NCI-H2029 (cell line): ENCODE measurements around the gene SNCAIP.

Experiments
- DNase-seq: peaks from one replicate; lab custom pipeline; 2025; lab: John Stamatoyannopoulos, UW

Gene SNCAIP

GRCh38 chr5:122426301-122426700 is 114.3 kb downstream of the SNCAIP start:
- DNase-seq: no peak

DNA sequence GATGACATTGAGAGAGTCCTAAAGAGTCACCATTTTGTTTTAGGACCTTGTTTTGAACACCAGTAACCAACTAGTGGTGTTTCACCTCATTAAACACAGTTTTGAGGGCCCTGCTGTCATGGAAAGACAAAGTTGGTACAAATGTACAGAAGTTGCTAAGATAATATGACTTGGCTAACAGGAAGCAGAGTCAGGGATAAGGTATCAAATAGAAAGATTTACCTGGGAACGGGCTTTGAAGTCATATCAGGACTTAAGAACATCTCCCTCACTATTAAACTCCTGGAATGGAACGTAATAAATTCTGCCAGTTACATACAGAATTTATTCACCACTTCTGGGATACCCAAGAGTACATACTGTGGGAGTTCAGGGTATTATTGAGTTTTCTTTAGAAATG is 115.6 kb downstream of the SNCAIP start:
- DNase-seq: no peak

GRCh38 chr5:122429545-122430318 is 117.7 kb downstream of the SNCAIP start:
- no peak for DNase-seq

- DNase-seq: no peak
Observed at GRCh38 chr5:122430319-122430586, 118.2 kb downstream of the SNCAIP start.

GRCh38 chr5:122431298-122431697 is 119.3 kb downstream of the SNCAIP start:
- DNase-seq: no peak

- no peak for DNase-seq
Observed at GRCh38 chr5:122434205-122434970, 122.4 kb downstream of the SNCAIP start.

DNA sequence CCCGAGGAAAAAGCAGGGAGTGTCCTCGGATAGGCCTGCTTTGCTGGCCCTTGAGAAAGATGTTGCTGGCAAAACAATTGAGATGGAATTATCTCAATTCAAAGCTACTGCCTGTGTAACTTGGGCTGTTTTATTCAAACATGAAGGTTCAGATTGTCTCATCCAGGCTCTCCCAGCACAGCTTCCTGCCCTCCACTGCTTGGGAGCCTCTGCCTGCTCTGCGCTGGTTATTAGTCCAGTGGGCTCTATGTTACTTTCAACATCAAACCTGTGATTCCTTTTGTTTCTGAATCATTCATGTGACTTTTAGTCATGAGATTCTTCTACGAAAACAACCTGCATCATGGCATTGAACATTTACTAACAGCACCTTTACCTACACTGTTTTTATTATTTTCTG is 123.2 kb downstream of the SNCAIP start:
- DNase-seq: no peak

GRCh38 chr5:122435761-122436160 is 123.7 kb downstream of the SNCAIP start:
- no peak for DNase-seq

- DNase-seq: no peak
Observed at GRCh38 chr5:122436615-122437014, 124.6 kb downstream of the SNCAIP start.

DNA sequence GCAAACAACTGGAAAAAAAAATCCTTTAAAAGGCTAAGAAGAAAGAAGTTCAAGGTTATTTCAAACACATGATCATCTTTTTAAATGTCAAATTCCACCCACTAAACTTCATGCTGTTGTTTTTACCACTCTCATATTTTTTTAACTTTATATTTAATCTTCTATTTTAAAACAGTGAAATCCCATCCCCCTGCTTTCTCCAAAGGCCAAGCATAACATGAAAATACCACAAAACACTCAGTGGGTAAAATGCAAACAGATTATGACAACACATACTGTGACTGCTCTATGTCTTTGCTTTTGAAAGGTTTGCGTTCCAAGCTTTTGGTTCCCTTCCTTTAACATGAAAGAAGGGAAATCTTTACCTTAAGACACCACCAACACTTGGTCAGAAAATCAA is 127.6 kb downstream of the SNCAIP start:
- DNase-seq: no peak

- DNase-seq: no peak
Observed at GRCh38 chr5:122442938-122443337, 130.9 kb downstream of the SNCAIP start.

DNA sequence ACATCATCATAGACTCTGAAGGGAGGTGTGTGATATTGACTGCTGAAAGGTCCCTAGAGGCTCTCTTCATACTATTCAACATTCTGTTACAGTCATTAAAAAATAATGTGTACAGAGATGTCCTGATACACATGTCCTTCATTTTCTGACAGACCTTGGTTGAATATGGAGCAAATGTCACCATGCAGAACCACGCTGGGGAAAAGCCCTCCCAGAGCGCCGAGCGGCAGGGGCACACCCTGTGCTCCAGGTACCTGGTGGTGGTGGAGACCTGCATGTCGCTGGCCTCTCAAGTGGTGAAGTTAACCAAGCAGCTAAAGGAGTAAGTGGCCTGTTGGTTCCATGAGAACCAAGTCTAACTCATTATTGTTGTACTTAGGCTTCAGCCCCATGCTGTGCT is 132.4 kb downstream of the SNCAIP start:
- no peak for DNase-seq

DNA sequence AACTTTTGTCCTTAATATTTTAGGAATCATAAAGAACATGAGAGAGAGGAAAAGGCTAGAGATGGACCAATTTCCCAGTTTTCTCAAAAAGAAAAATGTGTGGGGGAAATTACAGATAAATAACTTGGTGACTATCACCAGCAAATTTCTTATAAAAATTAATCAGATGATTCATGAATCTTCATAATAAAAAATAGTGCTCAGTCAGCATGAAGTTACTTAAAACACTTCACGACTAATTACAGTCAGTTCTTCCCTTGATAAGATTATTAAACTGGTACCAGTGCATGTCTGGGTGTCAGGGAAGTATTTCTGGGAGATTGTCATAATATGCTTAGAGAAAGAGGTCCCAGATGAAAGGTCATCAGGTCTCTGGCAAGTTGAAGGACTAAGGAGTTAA is 133.0 kb downstream of the SNCAIP start:
- no peak for DNase-seq

- no peak for DNase-seq
Observed at GRCh38 chr5:122447072-122447471, 135.0 kb downstream of the SNCAIP start.

- DNase-seq: no peak
Observed at GRCh38 chr5:122447879-122448278, 135.8 kb downstream of the SNCAIP start.

GRCh38 chr5:122454541-122454940 is 142.5 kb downstream of the SNCAIP start:
- no peak for DNase-seq

DNA sequence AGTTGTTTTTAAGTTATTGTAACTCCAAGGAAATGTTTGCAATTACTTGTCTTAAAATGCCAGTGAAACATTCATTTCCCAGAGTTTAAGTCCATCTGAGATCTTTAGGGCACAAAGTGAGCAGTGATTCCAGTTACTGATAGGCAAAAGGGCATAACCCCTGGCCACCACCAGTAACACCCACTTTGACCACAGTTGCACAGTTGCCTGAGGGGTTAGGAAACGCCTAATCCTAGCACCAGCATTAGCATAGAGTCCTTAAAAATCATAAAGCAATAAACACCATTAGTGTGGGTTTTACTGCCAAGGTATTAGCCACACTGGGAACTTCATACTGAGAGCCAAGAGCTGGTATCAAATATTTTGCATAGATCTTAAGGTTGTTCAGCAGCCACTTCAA is 143.9 kb downstream of the SNCAIP start:
- DNase-seq: no peak

- DNase-seq: no peak
Observed at GRCh38 chr5:122457178-122457826, 145.3 kb downstream of the SNCAIP start.

DNA sequence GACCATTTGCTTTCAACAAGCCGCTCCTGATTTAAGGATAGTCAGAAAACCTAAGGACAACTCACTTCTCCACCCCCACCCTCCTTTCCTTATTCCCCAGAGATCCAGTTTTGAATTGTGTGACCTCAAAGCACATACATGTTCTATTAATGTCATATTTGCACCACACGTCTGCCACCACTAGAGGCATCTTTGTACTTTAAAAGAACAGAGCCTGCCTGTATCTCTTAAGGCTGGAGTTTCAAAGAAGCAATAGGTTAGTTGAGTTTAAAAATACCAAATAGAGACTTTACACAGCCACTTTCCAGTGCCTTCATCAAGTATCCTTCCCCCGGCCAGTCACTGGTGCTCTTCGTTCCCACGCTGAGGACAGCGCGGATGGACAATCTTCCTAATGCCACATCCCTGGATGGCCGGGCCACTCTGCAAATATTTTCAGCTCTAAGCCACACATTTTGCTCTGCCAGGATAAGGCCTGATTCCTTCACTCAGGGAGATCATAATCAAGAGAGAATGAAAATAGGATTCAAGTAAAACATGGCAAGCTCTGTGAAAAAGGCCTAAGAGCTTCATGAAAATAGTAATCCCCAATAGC is 146.3 kb downstream of the SNCAIP start:
- no peak for DNase-seq

GRCh38 chr5:122462486-122462885 is 150.4 kb downstream of the SNCAIP start:
- DNase-seq: no peak

DNA sequence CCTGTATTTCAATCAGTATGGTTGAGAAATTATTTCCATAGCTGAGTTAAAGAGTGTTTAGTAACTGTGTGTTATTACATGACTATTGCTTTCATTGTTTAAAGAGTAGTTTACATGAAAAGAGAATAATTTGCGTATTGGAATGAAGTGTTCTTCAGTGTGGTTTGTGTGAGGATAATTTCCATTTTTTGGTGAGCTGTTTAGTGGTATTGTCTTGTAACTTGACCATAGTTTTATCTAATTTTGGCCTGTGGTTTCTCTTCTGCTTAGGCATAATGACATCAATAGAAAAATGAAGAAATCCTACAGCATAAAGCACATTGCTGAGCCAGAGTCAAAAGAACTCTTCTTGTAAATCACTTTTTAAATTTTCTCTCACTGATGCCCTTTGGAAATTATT is 151.2 kb downstream of the SNCAIP start:
- no peak for DNase-seq

DNA sequence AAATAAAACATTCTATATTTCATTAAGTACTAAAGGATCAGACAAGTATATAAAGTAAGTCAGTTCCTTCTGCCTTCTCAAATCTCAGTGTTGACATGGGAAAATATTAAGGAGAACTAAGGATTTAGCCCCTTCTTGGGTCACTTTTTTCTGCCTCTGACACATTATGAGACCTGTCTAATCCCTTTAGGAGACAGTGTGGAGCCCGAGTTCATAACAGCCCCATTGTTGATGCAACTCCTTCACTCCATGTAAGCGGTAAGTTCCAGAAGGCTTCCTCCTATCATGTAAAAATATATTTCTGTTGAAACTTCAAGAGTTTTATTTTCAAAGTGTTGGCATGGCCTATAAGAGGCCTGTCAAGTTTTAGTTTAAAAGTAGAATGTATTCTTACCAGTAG is 152.2 kb downstream of the SNCAIP start:
- no peak for DNase-seq

DNA sequence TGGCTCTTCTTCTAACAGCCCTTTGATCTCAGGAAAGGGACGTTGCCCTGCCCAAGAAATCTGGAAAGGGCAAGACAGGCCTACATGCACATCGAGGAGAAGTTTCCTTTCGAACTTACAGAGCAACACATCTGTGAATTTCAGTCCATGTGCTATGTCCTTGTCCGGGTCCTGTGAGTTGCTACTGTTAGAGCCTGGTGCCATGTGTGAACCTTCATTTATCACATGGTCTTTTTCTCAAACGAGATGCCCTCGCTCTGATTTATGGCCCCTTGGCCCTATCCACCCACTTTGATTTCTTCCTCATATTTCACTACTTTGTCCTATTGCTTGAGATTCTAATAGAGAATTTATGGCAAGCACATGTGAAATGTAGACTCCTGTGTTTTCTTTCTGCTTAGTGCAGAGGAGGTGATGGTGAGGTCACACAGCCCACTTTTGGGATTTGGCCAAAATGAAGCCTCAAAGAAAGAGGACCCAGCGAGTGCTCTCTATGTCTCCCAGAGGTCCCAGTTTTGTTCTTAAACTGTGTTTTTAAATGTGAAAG is 153.1 kb downstream of the SNCAIP start:
- DNase-seq: no peak
